Skeletal muscle satellite cell (primary cell): Measurements from ENCODE around the gene BLID.
A peak's percentile ranks its signal among the peaks of the same experiment; 100 is the strongest.

Experiments
- H3K27me3 ChIP-seq: 2 replicates; pipeline ENCODE4 v1.7.0; 2013; ENCODE audit warnings: low read length; ENCODE audit not compliant: control insufficient read depth, insufficient read depth
- H3K36me3 ChIP-seq: 2 replicates; pipeline ENCODE4 v1.7.0; 2013; ENCODE audit warnings: mild to moderate bottlenecking, control low read depth, low read length; ENCODE audit not compliant: insufficient read depth
- H3K4me1 ChIP-seq: 2 replicates; pipeline ENCODE4 v1.7.0; 2013; ENCODE audit warnings: low read length; ENCODE audit not compliant: control insufficient read depth, insufficient read depth
- H3K4me2 ChIP-seq: 2 replicates; pipeline ENCODE4 v1.7.0; 2013; ENCODE audit warnings: mild to moderate bottlenecking, low read length
- H3K4me3 ChIP-seq: 2 replicates; pipeline ENCODE4 v1.7.0; 2013; ENCODE audit warnings: low read length
- H3K9ac ChIP-seq: 2 replicates; pipeline ENCODE4 v1.7.0; 2013; ENCODE audit warnings: mild to moderate bottlenecking, low read depth, low read length, moderate library complexity
- H3K9me3 ChIP-seq: replicated peaks from 2 replicates; pipeline ENCODE4 v1.7.0; 2013; ENCODE audit warnings: mild to moderate bottlenecking, control low read depth, low read length

The BLID gene

DNA sequence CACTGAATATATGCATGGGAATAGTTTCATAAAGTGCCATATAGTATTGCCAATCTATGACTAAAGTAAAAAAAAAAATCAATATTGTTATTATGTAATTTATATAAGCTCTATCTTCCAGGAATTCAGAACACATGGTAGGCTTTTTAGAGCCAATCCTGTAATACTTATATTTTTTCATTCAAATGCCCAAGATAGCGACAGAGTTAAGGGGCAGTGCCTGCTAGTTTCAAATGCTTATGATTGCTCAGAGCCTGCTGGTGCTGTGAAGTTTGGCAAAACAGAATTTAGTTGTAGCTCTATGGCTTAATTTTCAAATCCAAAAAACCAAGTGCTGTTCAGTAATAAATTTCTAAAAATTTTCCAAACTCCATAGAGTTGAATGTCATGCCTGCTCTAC is 39.0 kb upstream of the BLID start:
- peaks cover 92% of the 10 kb centered on the region for H3K36me3 ChIP-seq
- no peaks in the 10 kb centered on the region for H3K27me3 ChIP-seq
- peaks cover 73% of the 10 kb centered on the region for H3K4me1 ChIP-seq
- peak overlapping the region; percentile 74 for H3K4me3 ChIP-seq
- peak overlapping the region; percentile 88 for H3K9ac ChIP-seq
- no peaks in the 10 kb centered on the region for H3K9me3 ChIP-seq
- peak overlapping the region; percentile 86 for H3K4me2 ChIP-seq

DNA sequence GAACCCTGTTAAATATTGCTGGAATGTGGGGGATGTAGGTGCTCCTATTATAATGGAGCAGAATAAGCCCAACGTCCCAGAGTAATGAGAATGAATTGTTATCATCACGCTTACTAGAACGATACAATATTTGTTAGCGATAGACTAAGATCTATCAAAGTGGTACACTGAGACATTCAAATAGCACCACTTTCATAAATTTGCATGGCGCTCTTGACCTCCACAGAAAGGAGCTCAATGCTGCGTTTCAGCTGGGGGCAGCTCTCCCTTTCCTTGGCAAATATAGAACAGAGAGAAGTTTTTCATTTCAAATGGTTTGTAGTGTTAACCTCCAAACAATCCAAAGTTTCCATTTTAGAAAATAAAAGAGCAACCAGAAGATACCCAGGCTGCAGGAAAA is 38.2 kb upstream of the BLID start:
- Histone ChIP-seq H3K27me3 (no peaks in the 10 kb centered on the region), H3K4me1 (peaks cover 71% of the 10 kb centered on the region), H3K9ac (peak overlapping the region; percentile 88), H3K4me3 (peak overlapping the region; percentile 74), H3K9me3 (no peaks in the 10 kb centered on the region), H3K4me2 (peak overlapping the region; percentile 86), H3K36me3 (peaks cover 92% of the 10 kb centered on the region)

DNA sequence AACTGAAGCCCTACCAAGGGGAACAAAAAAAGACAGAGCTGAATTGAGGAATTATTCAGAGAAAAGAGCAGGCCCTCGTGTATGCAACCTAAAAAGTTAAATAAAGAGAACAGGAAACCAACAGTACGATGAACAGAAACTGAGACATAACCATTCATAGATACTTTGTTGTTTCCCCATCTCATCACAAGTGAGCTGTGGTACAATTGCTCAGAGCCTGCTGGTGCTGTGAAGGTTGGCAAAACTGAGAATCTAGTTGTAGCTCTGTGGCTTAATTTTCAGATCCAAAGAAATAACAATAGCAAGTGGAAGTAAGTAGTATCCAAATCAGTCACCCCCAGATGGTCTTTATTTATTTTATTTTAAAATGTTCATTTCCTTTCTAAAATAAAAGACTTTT is 37.7 kb upstream of the BLID start:
- peak overlapping the region; percentile 74 for H3K4me3 ChIP-seq
- H3K4me2 ChIP-seq: peak overlapping the region; percentile 86
- peaks cover 92% of the 10 kb centered on the region for H3K36me3 ChIP-seq
- peaks cover 71% of the 10 kb centered on the region for H3K4me1 ChIP-seq
- peak overlapping the region; percentile 88 for H3K9ac ChIP-seq
- no peaks in the 10 kb centered on the region for H3K27me3 ChIP-seq
- H3K9me3 ChIP-seq: no peaks in the 10 kb centered on the region

DNA sequence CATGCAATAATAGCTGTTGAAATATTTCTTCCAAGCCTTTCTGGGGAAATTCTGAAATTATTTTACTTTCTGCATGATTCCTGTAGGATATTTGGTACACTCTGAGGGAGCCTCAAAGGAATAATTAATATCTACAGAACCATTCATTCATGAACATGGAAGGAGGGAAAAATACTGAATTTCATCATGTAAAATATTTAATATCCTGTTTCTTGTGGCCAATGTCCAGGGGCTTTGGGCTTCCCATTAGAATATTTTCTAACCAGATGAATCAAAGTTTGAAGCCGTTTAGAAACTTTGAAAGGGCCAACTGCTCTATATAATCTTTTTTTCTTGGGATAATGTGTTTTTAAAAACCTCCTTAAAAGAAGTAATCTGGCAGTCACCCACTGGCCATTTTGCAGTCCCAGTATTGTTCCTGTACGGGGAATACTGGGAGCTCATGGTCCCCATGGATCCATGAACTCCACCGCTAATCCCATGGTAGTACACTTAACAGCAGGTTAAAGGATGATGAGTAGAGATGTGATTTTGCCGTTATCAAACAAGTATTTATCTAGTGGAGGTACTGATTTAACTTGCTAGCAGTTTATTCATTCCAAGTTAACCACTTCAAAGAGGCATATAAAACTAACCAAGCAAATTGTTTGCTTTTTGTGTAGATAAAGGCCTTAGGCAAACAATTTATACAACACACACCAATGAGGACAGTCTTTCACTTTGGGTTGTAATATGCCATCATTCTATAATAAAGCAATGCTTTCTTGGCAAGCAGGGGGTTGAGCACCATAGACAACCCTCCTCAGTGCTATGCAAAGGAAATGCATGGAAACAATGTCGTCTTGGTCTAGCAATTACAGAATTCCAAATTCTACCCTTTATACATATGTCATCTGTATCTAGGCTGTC is 34.5 kb upstream of the BLID start:
- peaks cover 98% of the 10 kb centered on the region for H3K36me3 ChIP-seq
- no peaks in the 10 kb centered on the region for H3K9me3 ChIP-seq
- H3K9ac ChIP-seq: peak overlapping the region; percentile 43
- H3K4me2 ChIP-seq: peak overlapping the region; percentile 86
- peaks cover 84% of the 10 kb centered on the region for H3K4me1 ChIP-seq
- peak overlapping the region; percentile 44 for H3K4me3 ChIP-seq
- H3K27me3 ChIP-seq: no peaks in the 10 kb centered on the region

DNA sequence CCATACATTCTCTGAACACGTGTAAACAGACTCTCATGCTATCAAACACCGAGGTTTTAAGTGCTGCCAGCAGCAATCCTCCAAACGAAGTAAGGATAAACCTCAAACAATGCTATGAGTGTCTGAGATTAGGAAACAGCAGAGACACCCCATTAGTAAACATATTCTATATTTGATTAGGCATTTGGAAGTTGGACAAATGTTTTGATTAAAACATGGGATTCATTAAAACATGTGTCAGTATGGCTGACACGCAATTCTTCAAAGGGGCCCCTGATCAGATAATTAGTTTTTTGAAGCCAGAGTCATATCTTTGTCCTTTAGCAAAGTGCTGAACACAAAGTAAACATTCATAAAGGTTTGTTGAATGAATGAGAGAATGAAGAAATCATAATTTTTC is 33.2 kb upstream of the BLID start:
- Histone ChIP-seq H3K27me3 (no peaks in the 10 kb centered on the region), H3K4me1 (peaks cover 93% of the 10 kb centered on the region), H3K4me3 (no peak overlapping the region), H3K9me3 (no peaks in the 10 kb centered on the region), H3K4me2 (peak overlapping the region; percentile 86), H3K9ac (no peak overlapping the region), H3K36me3 (peaks cover 98% of the 10 kb centered on the region)

DNA sequence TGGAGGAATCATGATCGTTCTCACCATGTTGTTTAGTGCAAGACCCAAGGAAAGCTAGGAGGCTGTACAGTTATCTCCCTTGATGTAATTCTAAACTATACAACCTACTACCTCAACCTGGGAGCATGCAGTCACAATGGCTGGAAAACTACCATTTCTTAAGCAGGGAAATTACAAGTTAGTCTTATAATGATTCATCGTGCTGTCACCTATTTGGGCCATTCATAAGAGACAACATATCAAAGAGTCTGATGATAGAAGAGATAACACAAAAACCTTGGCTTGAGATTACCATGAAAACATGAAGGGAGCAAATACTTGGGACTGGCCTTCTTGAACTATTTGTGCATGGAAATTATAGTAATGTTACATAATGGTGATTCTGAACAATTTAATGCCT is 30.5 kb upstream of the BLID start:
- no peaks in the 10 kb centered on the region for H3K27me3 ChIP-seq
- H3K4me3 ChIP-seq: no peak overlapping the region
- peaks cover 91% of the 10 kb centered on the region for H3K4me1 ChIP-seq

DNA sequence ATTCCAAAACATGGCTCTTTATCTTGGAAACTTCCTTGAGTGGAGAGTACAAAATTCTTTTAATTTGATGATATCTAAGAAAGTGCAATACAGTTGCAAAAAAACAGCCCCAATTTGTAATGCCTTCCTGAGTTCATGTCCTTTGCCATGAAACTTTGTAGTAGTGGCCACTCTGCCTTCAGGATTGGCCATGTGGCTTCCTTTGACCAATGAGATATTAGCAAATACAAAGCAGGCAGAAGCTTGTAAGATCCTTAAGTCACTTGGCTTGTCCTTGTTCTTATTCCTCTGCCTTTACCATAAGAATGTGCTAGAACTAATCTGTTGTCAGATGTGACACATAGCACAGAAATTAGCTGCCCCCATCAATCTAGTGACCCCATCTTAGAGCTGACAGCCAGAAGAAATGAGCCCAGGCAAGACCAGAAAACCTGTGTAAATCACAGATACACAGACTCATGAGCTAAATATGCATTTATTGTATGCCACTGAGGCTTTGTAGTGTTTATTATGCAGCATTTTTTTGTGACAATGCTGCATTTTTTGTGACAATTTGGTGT is 29.8 kb upstream of the BLID start:
- Histone ChIP-seq H3K36me3 (peaks cover 92% of the 10 kb centered on the region), H3K27me3 (no peaks in the 10 kb centered on the region), H3K4me2 (peak overlapping the region; percentile 5), H3K9me3 (no peaks in the 10 kb centered on the region), H3K9ac (no peak overlapping the region), H3K4me1 (peaks cover 91% of the 10 kb centered on the region), H3K4me3 (no peak overlapping the region)

More for the DNA sequence above, 30.5 kb upstream of the BLID start:
- H3K36me3 ChIP-seq: peaks cover 95% of the 10 kb centered on the region
- H3K4me2 ChIP-seq: peak overlapping the region; percentile 14
- H3K9ac ChIP-seq: no peak overlapping the region
- no peaks in the 10 kb centered on the region for H3K9me3 ChIP-seq

DNA sequence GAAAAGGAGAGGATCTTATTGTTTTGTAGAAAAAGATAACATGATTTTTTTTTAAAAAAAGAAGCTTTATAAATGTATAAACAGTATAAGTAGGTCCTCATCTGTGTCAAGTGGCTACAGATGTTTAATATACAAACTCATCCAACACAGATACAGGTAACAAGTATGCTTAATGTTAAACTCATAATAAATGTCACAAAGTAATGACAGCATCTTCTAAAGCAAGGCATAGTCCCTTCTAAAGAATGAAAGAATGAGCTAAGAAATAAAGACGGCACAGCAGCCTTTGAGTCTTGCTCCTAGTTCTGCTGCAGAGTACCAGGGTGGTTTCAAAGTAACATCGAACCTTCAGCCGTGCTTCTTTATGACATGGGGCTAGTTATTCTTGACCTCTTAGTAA is 28.7 kb upstream of the BLID start:
- peaks cover 92% of the 10 kb centered on the region for H3K4me1 ChIP-seq
- H3K36me3 ChIP-seq: peaks cover 82% of the 10 kb centered on the region
- H3K27me3 ChIP-seq: no peaks in the 10 kb centered on the region
- H3K4me2 ChIP-seq: peak overlapping the region; percentile 21
- H3K9ac ChIP-seq: no peak overlapping the region
- H3K9me3 ChIP-seq: no peaks in the 10 kb centered on the region
- no peak overlapping the region for H3K4me3 ChIP-seq

DNA sequence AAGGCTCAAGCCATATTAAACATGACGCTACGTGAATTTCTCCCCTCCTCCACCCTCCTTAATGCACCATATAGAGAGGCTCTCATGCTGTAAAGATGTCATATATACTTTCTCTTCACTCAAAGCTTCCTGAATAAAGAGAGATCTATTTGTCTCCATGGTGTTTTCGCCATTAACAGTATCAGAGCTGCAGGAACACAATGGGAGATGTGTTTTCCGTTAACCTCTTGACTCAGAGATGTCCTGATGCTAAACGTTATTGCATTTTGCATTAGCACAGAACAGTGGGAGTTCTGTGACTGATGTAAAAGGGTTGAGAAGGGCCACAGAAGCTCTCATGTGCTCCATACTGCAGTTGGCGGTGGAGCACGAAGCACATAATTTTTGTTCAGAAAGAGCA is 25.7 kb upstream of the BLID start:
- peak overlapping the region; percentile 10 for H3K9ac ChIP-seq

DNA sequence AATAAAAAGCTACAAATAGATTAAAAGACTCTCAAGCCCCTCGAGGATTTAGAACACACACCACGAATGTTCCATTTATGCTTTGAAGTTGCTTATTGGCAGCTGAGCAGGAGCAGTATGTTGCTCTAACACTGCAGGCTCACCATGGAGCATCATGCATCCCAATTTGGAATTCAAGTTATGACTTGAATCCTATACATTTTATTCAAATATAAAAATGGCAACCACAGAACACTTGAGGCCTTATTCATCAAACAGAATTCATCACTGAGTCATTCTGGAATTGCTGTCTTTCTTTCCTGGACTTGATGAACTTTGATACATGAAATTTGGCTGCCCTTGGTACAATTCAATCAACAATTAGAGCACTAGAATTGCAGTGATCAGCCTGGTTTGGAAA is 24.5 kb upstream of the BLID start:
- Histone ChIP-seq H3K9me3 (no peaks in the 10 kb centered on the region), H3K4me2 (peak overlapping the region; percentile 29), H3K9ac (peak overlapping the region; percentile 39), H3K4me3 (peak overlapping the region; percentile 18), H3K4me1 (peaks cover 89% of the 10 kb centered on the region), H3K36me3 (peaks cover 57% of the 10 kb centered on the region), H3K27me3 (no peaks in the 10 kb centered on the region)

More for the DNA sequence above, 25.7 kb upstream of the BLID start:
- Histone ChIP-seq H3K4me1 (peaks cover 89% of the 10 kb centered on the region), H3K9me3 (no peaks in the 10 kb centered on the region), H3K27me3 (no peaks in the 10 kb centered on the region), H3K4me3 (no peak overlapping the region), H3K4me2 (peak overlapping the region; percentile 3), H3K36me3 (peaks cover 61% of the 10 kb centered on the region)

DNA sequence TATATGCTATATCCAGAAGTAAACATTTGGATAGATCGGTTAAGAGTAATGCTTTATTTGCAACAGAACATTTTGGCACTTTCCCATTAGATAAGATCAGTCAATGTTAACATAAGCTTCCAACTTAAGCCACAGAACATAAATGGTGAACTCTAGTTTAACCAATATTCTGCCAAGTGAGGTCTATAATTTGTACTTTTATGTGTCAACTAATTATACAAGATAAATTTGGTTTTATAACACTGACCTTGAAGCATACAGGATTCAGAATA is 23.5 kb upstream of the BLID start:
- Histone ChIP-seq H3K9ac (peak overlapping the region; percentile 3), H3K36me3 (peaks cover 57% of the 10 kb centered on the region), H3K9me3 (no peaks in the 10 kb centered on the region), H3K4me3 (no peak overlapping the region), H3K4me1 (peaks cover 89% of the 10 kb centered on the region), H3K4me2 (peak overlapping the region; percentile 5), H3K27me3 (no peaks in the 10 kb centered on the region)
